ENCODE measurements around the gene NRN1L.

The NRN1L gene

GRCh38 chr16:67842509-67843342, 42.0 kb upstream of the NRN1L start:
- H3K9ac ChIP-seq, result no peak overlapping the region
- H3K4me1 ChIP-seq, result peaks cover 15% of the 10 kb centered on the region
- peak overlapping the region; percentile 57 for H3K4me3 ChIP-seq (ENCODE audit: low read depth, low read length)
- H3K9me3 ChIP-seq (ENCODE audit: control insufficient read depth, low read length), result no peaks in the 10 kb centered on the region
- no peaks in the 10 kb centered on the region for H3K27me3 ChIP-seq (ENCODE audit: control insufficient read depth, insufficient read depth, low read length)
- H2AFZ ChIP-seq, result peak overlapping the region; percentile 65
- peak overlapping the region; percentile 84 for H3K4me2 ChIP-seq (ENCODE audit: low read length)
- H3K36me3 ChIP-seq (ENCODE audit: control insufficient read depth, insufficient read depth, low read length), result no peaks in the 10 kb centered on the region
- H3K79me2 ChIP-seq, result peaks cover 12% of the 10 kb centered on the region
- H3K27ac ChIP-seq, result peak overlapping the region; percentile 99
- TF ChIP-seq, protein P1, sequence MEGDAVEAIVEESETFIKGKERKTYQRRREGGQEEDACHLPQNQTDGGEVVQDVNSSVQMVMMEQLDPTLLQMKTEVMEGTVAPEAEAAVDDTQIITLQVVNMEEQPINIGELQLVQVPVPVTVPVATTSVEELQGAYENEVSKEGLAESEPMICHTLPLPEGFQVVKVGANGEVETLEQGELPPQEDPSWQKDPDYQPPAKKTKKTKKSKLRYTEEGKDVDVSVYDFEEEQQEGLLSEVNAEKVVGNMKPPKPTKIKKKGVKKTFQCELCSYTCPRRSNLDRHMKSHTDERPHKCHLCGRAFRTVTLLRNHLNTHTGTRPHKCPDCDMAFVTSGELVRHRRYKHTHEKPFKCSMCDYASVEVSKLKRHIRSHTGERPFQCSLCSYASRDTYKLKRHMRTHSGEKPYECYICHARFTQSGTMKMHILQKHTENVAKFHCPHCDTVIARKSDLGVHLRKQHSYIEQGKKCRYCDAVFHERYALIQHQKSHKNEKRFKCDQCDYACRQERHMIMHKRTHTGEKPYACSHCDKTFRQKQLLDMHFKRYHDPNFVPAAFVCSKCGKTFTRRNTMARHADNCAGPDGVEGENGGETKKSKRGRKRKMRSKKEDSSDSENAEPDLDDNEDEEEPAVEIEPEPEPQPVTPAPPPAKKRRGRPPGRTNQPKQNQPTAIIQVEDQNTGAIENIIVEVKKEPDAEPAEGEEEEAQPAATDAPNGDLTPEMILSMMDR (IDR thresholded peaks at IDR 0.05), result peak; percentile 24

DNA sequence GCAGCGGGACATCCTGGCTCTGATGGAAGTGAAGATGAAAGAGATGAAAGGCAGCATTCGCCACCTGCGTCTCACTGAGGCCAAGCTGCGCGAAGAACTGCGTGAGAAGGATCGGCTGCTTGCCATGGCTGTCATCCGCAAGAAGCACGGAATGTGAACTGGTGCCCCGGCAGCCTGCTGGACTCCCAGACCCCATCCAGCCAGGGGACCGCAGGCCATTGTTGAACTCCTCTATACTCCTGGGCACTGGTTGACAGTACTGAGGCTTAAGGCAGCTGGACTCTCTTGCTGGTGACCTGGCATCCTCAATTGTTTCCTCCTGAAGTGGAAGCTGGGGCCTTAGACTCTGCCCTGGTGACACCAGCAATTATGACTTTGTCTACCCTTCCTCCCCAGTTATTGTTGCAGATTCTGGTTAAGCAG, 41.3 kb upstream of the NRN1L start:
- Histone ChIP-seq H3K4me3 (ENCODE audit: low read depth, low read length) (peak overlapping the region; percentile 57), H3K9ac (no peak overlapping the region), H3K27ac (peak overlapping the region; percentile 99), H3K9me3 (ENCODE audit: control insufficient read depth, low read length) (no peaks in the 10 kb centered on the region), H3K4me1 (peaks cover 21% of the 10 kb centered on the region), H2AFZ (peak overlapping the region; percentile 65), H3K4me2 (ENCODE audit: low read length) (peak overlapping the region; percentile 84), H3K36me3 (ENCODE audit: control insufficient read depth, insufficient read depth, low read length) (no peaks in the 10 kb centered on the region), H3K79me2 (peaks cover 18% of the 10 kb centered on the region), H3K27me3 (ENCODE audit: control insufficient read depth, insufficient read depth, low read length) (no peaks in the 10 kb centered on the region)
- TF ChIP-seq, protein P1 (IDR thresholded peaks at IDR 0.05), result no peak

DNA sequence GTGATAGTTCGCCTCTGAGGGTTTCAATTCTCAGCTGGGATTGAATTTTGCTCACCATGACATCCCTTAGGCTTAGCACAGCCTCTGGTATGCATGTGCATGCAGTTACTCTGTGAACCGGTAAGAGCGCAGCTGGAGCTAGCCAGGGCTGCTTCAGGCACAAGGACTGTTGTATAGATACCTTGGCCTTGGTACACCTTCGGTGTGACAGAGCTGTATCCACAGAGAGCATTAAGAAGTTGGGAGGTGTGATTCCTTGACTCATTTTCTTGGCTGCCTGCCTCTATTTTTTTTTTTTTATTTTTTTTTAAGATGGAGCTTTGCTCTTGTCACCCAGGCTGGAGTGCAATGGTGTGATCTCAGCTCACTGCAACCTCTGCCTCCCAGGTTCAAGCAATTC, 40.2 kb upstream of the NRN1L start:
- Histone ChIP-seq H3K9ac (no peak overlapping the region), H3K4me1 (peaks cover 22% of the 10 kb centered on the region), H3K4me2 (ENCODE audit: low read length) (peak overlapping the region; percentile 43), H3K36me3 (ENCODE audit: control insufficient read depth, insufficient read depth, low read length) (no peaks in the 10 kb centered on the region), H3K27ac (no peak overlapping the region), H3K27me3 (ENCODE audit: control insufficient read depth, insufficient read depth, low read length) (no peaks in the 10 kb centered on the region), H3K4me3 (ENCODE audit: low read depth, low read length) (no peak overlapping the region), H3K79me2 (peaks cover 29% of the 10 kb centered on the region), H2AFZ (no peak overlapping the region), H3K9me3 (ENCODE audit: control insufficient read depth, low read length) (no peaks in the 10 kb centered on the region)
- TF ChIP-seq, protein P1 (IDR thresholded peaks at IDR 0.05), result peak; percentile 13

GRCh38 chr16:67845291-67846062, 39.2 kb upstream of the NRN1L start:
- H3K9me3 ChIP-seq (ENCODE audit: control insufficient read depth, low read length), result no peaks in the 10 kb centered on the region
- H3K79me2 ChIP-seq, result peaks cover 36% of the 10 kb centered on the region
- TF ChIP-seq, protein P1 (IDR thresholded peaks at IDR 0.05), result no peak
- peak overlapping the region; percentile 94 for H2AFZ ChIP-seq
- no peak overlapping the region for H3K9ac ChIP-seq
- no peaks in the 10 kb centered on the region for H3K36me3 ChIP-seq (ENCODE audit: control insufficient read depth, insufficient read depth, low read length)
- peaks cover 22% of the 10 kb centered on the region for H3K4me1 ChIP-seq
- H3K4me2 ChIP-seq (ENCODE audit: low read length), result peak overlapping the region; percentile 96
- H3K27me3 ChIP-seq (ENCODE audit: control insufficient read depth, insufficient read depth, low read length), result no peaks in the 10 kb centered on the region
- no peak overlapping the region for H3K4me3 ChIP-seq (ENCODE audit: low read depth, low read length)
- H3K27ac ChIP-seq, result peak overlapping the region; percentile 88

All from parathyroid adenoma (tissue), 2 donors.